K562 (cell line): Measurements from ENCODE around the gene PCP2. TPM values are rescaled to one million over a fixed set of nuclear protein-coding genes. Genes with fewer than 3 reads are reported as not detected.
A peak's percentile ranks its signal among the peaks of the same experiment; 100 is the strongest.

ENCODE experiments used
- ATAC-seq: fragments of 200-7000 bp; cut with Tn5 transposase; 3 replicates; pipeline ENCODE4 v1.9.1; 2020; ENCODE audit warnings: moderate library complexity
- BruUV-seq: library from RNA; stranded (reverse); fragments of 400-500 nt; replicated peaks from 2 replicates; lab custom pipeline; 2021; lab: Mats Ljungman, UMichigan
- CTCF ChIA-PET: fragments of 300-600 bp; formaldehyde crosslinking; extraction: SDS; loops from one replicate; lab custom pipeline; 2021; ENCODE audit warnings: low intra/inter-chr PET ratio; lab: Yijun Ruan, JAX
- POLR2A ChIA-PET: fragments of 300-600, 350-650 bp; sonication (Branson Sonifier 250); formaldehyde crosslinking; extraction: SDS; loops from one replicate; lab custom pipeline; 2021; ENCODE audit warnings: antibody characterized with exemption, inconsistent platforms; lab: Yijun Ruan, JAX
- DNase-seq, 4 experiments: peaks; one replicate each; pipeline versions ENCODE4 v3.0.0 to v3.0.0-alpha.2; 2011 to 2018; ENCODE audit warnings: low spot score in 3 of 4, mixed read lengths in 3 of 4; ENCODE audit errors: extremely low read depth in 1 of 4
- FAIRE-seq: peaks from 2 replicates; lab custom pipeline; 2011; peaks lifted over from hg19 to GRCh38; lab: Jason Lieb, UNC
- H2AFZ ChIP-seq: 2 replicates; pipeline ENCODE4 v1.6.0; 2011; ENCODE audit warnings: low read depth, low read length, control low read depth, inconsistent platforms
- H3K27ac ChIP-seq: fragments of 200-600 bp; 3 replicates; pipeline ENCODE4 v1.8.0; 2011; ENCODE audit warnings: low read depth, mild to moderate bottlenecking, control low read depth, inconsistent platforms, low read length, moderate library complexity, mixed read lengths; ENCODE audit errors: extremely low read depth
- H3K27me3 ChIP-seq, 2 experiments: fragments of 300-600 bp in 1 of 2; 2 replicates in 1 of 2; 3 replicates in 1 of 2; pipeline versions ENCODE4 v1.6.0 to v1.8.0; 2011; ENCODE audit warnings: inconsistent platforms in 2 of 2, low read length in 2 of 2, mild to moderate bottlenecking in 1 of 2, mixed read lengths in 1 of 2, moderate library complexity in 1 of 2; ENCODE audit not compliant: control insufficient read depth in 2 of 2, insufficient read depth in 2 of 2
- H3K36me3 ChIP-seq: fragments of 300-600 bp; 3 replicates; pipeline ENCODE4 v1.8.0; 2011; ENCODE audit warnings: mild to moderate bottlenecking, low read length, inconsistent platforms; ENCODE audit not compliant: control insufficient read depth, insufficient read depth
- H3K4me1 ChIP-seq, 2 experiments: fragments of 200-600 bp in 1 of 2; replicated peaks in 1 of 2; 2 replicates in 1 of 2; 3 replicates in 1 of 2; pipeline versions ENCODE4 v1.5.1 to v1.8.0; 2011; ENCODE audit warnings: inconsistent platforms in 2 of 2, low read length in 2 of 2, mild to moderate bottlenecking in 1 of 2, mixed read lengths in 1 of 2, moderate library complexity in 1 of 2; ENCODE audit not compliant: control insufficient read depth in 2 of 2, insufficient read depth in 2 of 2
- H3K4me2 ChIP-seq: 2 replicates; pipeline ENCODE4 v1.6.1; 2011; ENCODE audit warnings: low read length, control low read depth, inconsistent platforms, mixed read lengths; ENCODE audit not compliant: insufficient read depth
- H3K4me3 ChIP-seq: fragments of 200-600 bp; sonication (generic), shearing (Covaris generic); 2 replicates; pipeline ENCODE4 v1.5.1; 2016; ENCODE audit warnings: control low read depth, inconsistent platforms
- H3K79me2 ChIP-seq: fragments of 200-600 bp; 3 replicates; pipeline ENCODE4 v1.8.0; 2011; ENCODE audit warnings: low read length, inconsistent platforms; ENCODE audit not compliant: control insufficient read depth, insufficient read depth
- H3K9ac ChIP-seq, 2 experiments: 2 replicates each; pipeline versions ENCODE4 v1.6.0 to v1.6.1; 2011; ENCODE audit warnings: low read depth in 2 of 2, low read length in 2 of 2, control low read depth in 1 of 2, inconsistent platforms in 1 of 2, mild to moderate bottlenecking in 1 of 2, mixed read lengths in 1 of 2; ENCODE audit not compliant: insufficient read depth in 1 of 2
- H3K9me1 ChIP-seq: one replicate; pipeline ENCODE4 v1.6.0; 2011; ENCODE audit warnings: inconsistent platforms, mild to moderate bottlenecking, low read length, moderate library complexity; ENCODE audit not compliant: control insufficient read depth, insufficient read depth
- H3K9me3 ChIP-seq: replicated peaks from 2 replicates; pipeline ENCODE4 v1.5.1; 2011; ENCODE audit warnings: low read depth, low read length, inconsistent platforms; ENCODE audit not compliant: control insufficient read depth, insufficient read depth
- H4K20me1 ChIP-seq: replicated peaks from 2 replicates; pipeline ENCODE4 v1.6.1; 2011; ENCODE audit warnings: low read length, inconsistent platforms, mixed read lengths; ENCODE audit not compliant: control insufficient read depth, insufficient read depth
- CREM ChIP-seq: IDR thresholded peaks from 2 replicates; pipeline ENCODE4 v1.6.1; 2014; ENCODE audit warnings: antibody characterized with exemption, low read depth
- HMGXB4 ChIP-seq: sonication (generic); formaldehyde crosslinking; IDR thresholded peaks from 2 replicates; pipeline ENCODE4 v1.8.1; 2023; ENCODE audit warnings: mild to moderate bottlenecking, missing genetic modification reagents
- MAFK ChIP-seq: IDR thresholded peaks from 2 replicates; pipeline ENCODE4 v1.6.1; 2011; ENCODE audit warnings: low read length, improper control_type of control experiment
- NELFE ChIP-seq: IDR thresholded peaks from 2 replicates; pipeline ENCODE4 v1.6.1; 2011; ENCODE audit warnings: mild to moderate bottlenecking; ENCODE audit not compliant: insufficient read depth, insufficient read length
- NFXL1 ChIP-seq: fragments of 450-650 bp; formaldehyde crosslinking; IDR thresholded peaks from 2 replicates; pipeline ENCODE4 v1.4.0; 2021; ENCODE audit warnings: mild to moderate bottlenecking
- NFYB ChIP-seq: IDR thresholded peaks from 2 replicates; pipeline ENCODE4 v1.6.1; 2011; ENCODE audit warnings: mild to moderate bottlenecking, moderate library complexity; ENCODE audit not compliant: insufficient read length; ENCODE audit errors: extremely low read depth
- PHB ChIP-seq: fragments of 250-450 bp; sonication (Bioruptor Pico); IDR thresholded peaks from 2 replicates; pipeline ENCODE4 v1.5.0; 2021
- POLR3A ChIP-seq: IDR thresholded peaks from 2 replicates; pipeline ENCODE4 v1.6.1; 2011; ENCODE audit warnings: borderline replicate concordance, mild to moderate bottlenecking, moderate library complexity; ENCODE audit not compliant: insufficient read length, insufficient read depth; ENCODE audit errors: extremely low read depth
- RBM25 ChIP-seq: fragments of 200-400 bp; formaldehyde crosslinking; IDR thresholded peaks from 2 replicates; pipeline ENCODE4 v1.6.1; 2018; ENCODE audit warnings: low read length, low read depth, moderate library complexity; ENCODE audit not compliant: severe bottlenecking
- RREB1 ChIP-seq: fragments of 250-450 bp; sonication (Bioruptor Pico); IDR thresholded peaks from 2 replicates; pipeline ENCODE4 v1.4.0; 2020
- SLC30A9 ChIP-seq: fragments of 250-450 bp; sonication (Bioruptor Pico); IDR thresholded peaks from 2 replicates; pipeline ENCODE4 v1.8.0; 2022; ENCODE audit warnings: mild to moderate bottlenecking, moderate library complexity
- SMARCC2 ChIP-seq: fragments of 450-650 bp; IDR thresholded peaks from 2 replicates; pipeline ENCODE4 v1.6.1; 2017; ENCODE audit warnings: antibody characterized with exemption, moderate library complexity, mild to moderate bottlenecking, low read depth
- TBP ChIP-seq: optimal IDR thresholded peaks from 2 replicates; pipeline ENCODE3; 2011; ENCODE audit warnings: low read depth, low read length, improper control_type of control experiment
- U2AF2 ChIP-seq: fragments of 200-400 bp; formaldehyde crosslinking; optimal IDR thresholded peaks from 2 replicates; pipeline ENCODE3; 2017; ENCODE audit warnings: low read depth, mild to moderate bottlenecking, low read length
- ZNF174 ChIP-seq: fragments of 250-450 bp; sonication (Bioruptor Pico); IDR thresholded peaks from 2 replicates; pipeline ENCODE4 v1.4.0; 2020; ENCODE audit warnings: mild to moderate bottlenecking
- WGBS: fragments of 100-300 bp; shearing (Covaris generic); methylation state at CpG from one replicate; pipeline ENCODE4 v1.1.6; 2016; ENCODE audit warnings: low coverage, mixed read lengths; ENCODE audit not compliant: insufficient coverage; ENCODE audit errors: missing lambda C conversion rate; 5-methylcytosine and 5-hydroxymethylcytosine counted together
- in situ Hi-C: fragments of 300-500 bp; cut with MboI; formaldehyde crosslinking; loops from 4 replicates; pipeline ENCODE4 v1.15.0; 2018; ENCODE audit warnings: inconsistent platforms, mixed read lengths
- intact Hi-C: fragments of 100-400 bp; cut with micrococcal nuclease; formaldehyde crosslinking; loops from 2 replicates; pipeline ENCODE4 v1.14.2; 2022
- polyA plus RNA-seq, 8 experiments: library from polyadenylated mRNA; depleted of rRNA in 4 of 8; stranded (reverse) in 5 of 8; unstranded in 3 of 8; fragments of >200 nt; fragmentation: Nextera tagmentation in 2 of 8; fragmentation: Illumina TruSeq in 1 of 8; extraction: Ambion mirVana in 2 of 8; extraction: Trizol in 1 of 8; gene quantifications; 2 replicates each; pipeline versions ENCODE4 v1.2.1 to v1.2.3, GENCODE V29; 2011 to 2014; ENCODE audit warnings: inconsistent platforms in 1 of 8, missing spikeins in 1 of 8
- total RNA-seq, 7 experiments: library from RNA; depleted of rRNA in 6 of 7; stranded (reverse); fragments of >200 nt in 6 of 7; fragmentation: Illumina TruSeq in 2 of 7; extraction: Trizol in 2 of 7; gene quantifications; 2 replicates each; pipeline versions ENCODE4 v1.2.1 to v1.2.3, GENCODE V29; 2011 to 2021; ENCODE audit warnings: low replicate concordance in 1 of 7

The PCP2 gene
- total and polyA plus RNA-seq, 9 of the 15 experiments (the other 6 are each of a cell fraction or from before 2014, with no cell fraction given): 0.17 to 1.3 (median 0.49) TPM; not detected in 3

- TF ChIP-seq RREB1 (CRISPR knock-in tag): no peak
- TF ChIP-seq NFXL1 (CRISPR knock-in tag): no peak
These were observed 30.2 kb upstream of the PCP2 start (continued) for GRCh38 chr19:7663706-7664105.

DNA sequence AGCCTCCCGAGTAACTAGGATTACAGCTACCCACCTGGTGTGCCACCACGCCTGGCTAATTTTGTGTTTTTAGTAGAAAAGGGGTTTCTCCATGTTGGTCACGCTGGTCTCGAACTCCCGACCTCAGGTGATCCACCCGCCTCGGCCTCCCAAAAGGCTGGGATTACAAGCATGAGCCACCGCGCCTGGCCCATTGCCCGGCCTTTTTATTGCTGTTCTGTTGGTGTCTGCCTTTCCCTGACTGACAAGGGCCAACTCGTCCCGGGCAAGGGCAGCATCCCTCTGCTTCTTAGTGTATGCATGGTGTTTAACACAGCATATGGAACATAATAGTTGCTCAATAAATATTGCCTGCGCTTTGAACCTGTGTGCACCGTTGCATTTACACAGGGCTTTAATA lies 29.1 kb upstream of the PCP2 start:
- POLR2A ChIA-PET: no interaction called here
- CTCF ChIA-PET: no interaction called here
- Histone ChIP-seq H2AFZ (no peak overlapping the region), H3K27ac (no peak overlapping the region), H3K4me3 (no peak overlapping the region), H3K27me3 (peaks cover 13 to 19% of the 10 kb centered on the region in 2 experiments; a peak in 4 of 5 replicates), H3K4me1 (no peaks in the 10 kb centered on the region; a peak in 1 of 5 replicates), H3K9me3 (no peaks in the 10 kb centered on the region), H4K20me1 (no peaks in the 10 kb centered on the region), H3K79me2 (no peaks in the 10 kb centered on the region), H3K4me2 (no peak overlapping the region), H3K9me1 (no peaks in the 10 kb centered on the region), H3K36me3 (no peaks in the 10 kb centered on the region), H3K9ac (no peak overlapping the region)
- in situ Hi-C loops: no loop called here
- no TSS peak for BruUV-seq
- FAIRE-seq: no peak
- 2% methylated on average over 14 of the region's 14 CpGs for WGBS
- TF ChIP-seq SMARCC2 (no peak), POLR3A (peak; percentile 27), MAFK (no peak), NFYB (no peak), NELFE (no peak), ZNF174 (CRISPR knock-in tag) (no peak), CREM (no peak), U2AF2 (no peak), SLC30A9 (CRISPR knock-in tag) (no peak), HMGXB4 (CRISPR knock-in tag) (no peak), PHB (CRISPR knock-in tag) (no peak), RBM25 (peak; percentile 16), TBP (peak; percentile 19)
- DNase-seq: no peak
- intact Hi-C loops: no loop called here
- no peak for ATAC-seq
